Endothelial cell of umbilical vein (primary cell): Measurements from ENCODE around the gene IGSF3.
"Not testable (repeated sequence)": the region's sequence is repeated elsewhere in the genome, so short reads cannot be mapped to it uniquely, and the experiment has no call there.

Source experiments
- FOS ChIP-seq: IDR thresholded peaks from 2 replicates; pipeline ENCODE4 v1.6.1; 2011; ENCODE audit warnings: mild to moderate bottlenecking, low read length, moderate library complexity, borderline replicate concordance; ENCODE audit not compliant: insufficient read depth
- POLR2A ChIP-seq: IDR thresholded peaks from 2 replicates; pipeline ENCODE4 v1.6.1; 2012; ENCODE audit warnings: low read depth, mild to moderate bottlenecking, control low read depth, low read length
- TF ChIP-seq, protein P1 (sequence below), 2 donors: IDR thresholded peaks; 1 replicate in 1 of 2; 2 replicates in 1 of 2; pipeline ENCODE4 v1.5.1; 2011; ENCODE audit warnings: low read length in 2 of 2, mild to moderate bottlenecking in 2 of 2, moderate library complexity in 2 of 2, control low read depth in 1 of 2, inconsistent platforms in 1 of 2, low read depth in 1 of 2; ENCODE audit not compliant: insufficient read depth in 1 of 2; ENCODE audit errors: extremely low read depth in 1 of 2

DNA sequence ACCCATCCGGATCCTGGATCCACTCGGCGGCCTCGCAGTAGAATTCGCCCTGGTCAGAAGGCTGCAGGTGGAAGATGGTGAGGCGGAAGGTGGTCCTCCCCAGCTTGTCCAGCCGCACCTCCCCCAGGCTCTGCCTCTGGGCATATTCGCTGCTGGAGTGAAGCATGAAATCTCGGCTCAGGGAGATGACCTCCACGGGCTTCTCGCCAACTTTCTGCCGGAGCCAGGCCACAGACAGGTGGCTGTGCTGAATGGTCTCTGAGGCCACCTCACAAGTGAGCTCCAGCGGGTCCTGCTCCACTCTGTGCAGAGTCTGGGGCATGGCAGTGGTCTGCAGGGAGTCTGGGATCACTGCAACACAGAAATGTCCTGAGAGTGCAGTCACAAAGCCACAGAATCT, 53.7 kb downstream of the IGSF3 start:
- TF ChIP-seq, protein P1, sequence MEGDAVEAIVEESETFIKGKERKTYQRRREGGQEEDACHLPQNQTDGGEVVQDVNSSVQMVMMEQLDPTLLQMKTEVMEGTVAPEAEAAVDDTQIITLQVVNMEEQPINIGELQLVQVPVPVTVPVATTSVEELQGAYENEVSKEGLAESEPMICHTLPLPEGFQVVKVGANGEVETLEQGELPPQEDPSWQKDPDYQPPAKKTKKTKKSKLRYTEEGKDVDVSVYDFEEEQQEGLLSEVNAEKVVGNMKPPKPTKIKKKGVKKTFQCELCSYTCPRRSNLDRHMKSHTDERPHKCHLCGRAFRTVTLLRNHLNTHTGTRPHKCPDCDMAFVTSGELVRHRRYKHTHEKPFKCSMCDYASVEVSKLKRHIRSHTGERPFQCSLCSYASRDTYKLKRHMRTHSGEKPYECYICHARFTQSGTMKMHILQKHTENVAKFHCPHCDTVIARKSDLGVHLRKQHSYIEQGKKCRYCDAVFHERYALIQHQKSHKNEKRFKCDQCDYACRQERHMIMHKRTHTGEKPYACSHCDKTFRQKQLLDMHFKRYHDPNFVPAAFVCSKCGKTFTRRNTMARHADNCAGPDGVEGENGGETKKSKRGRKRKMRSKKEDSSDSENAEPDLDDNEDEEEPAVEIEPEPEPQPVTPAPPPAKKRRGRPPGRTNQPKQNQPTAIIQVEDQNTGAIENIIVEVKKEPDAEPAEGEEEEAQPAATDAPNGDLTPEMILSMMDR (IDR thresholded peaks at IDR 0.05; ENCODE audit: extremely low read depth in 1 of 2, insufficient read depth in 1 of 2, low read depth in 1 of 2, low read length in 2 of 2), result not testable (repeated sequence)
- not testable (repeated sequence) for TF ChIP-seq FOS, POLR2A
